Smooth muscle cell (in vitro differentiated cells): ENCODE results near the gene PRDX6. TPM values are rescaled to one million over a fixed set of nuclear protein-coding genes. Genes with fewer than 3 reads are reported as not detected.
A peak's percentile ranks its signal among the peaks of the same experiment; 100 is the strongest.
"Not testable (repeated sequence)": the region's sequence is repeated elsewhere in the genome, so short reads cannot be mapped to it uniquely, and the experiment has no call there.

Experiments used
- DNase-seq: peaks from one replicate; lab custom pipeline; 2025; ENCODE audit not compliant: unreplicated experiment; lab: John Stamatoyannopoulos, UW
- H2AFZ ChIP-seq: fragments of 200-600 bp; sonication (generic); 2 replicates; pipeline ENCODE4 v1.6.0; 2016; ENCODE audit warnings: antibody characterized with exemption, low read depth, mild to moderate bottlenecking
- H3F3A ChIP-seq: fragments of 200-600 bp; sonication (generic); 2 replicates; pipeline ENCODE4 v1.6.0; 2017; ENCODE audit warnings: antibody characterized with exemption, low read depth
- H3K27ac ChIP-seq: fragments of 200-600 bp; sonication (generic); 2 replicates; pipeline ENCODE4 v1.5.1; 2016; ENCODE audit warnings: low read depth, mild to moderate bottlenecking
- H3K27me3 ChIP-seq: fragments of 200-600 bp; sonication (generic); 2 replicates; pipeline ENCODE4 v1.6.1; 2016; ENCODE audit warnings: low read depth, mild to moderate bottlenecking
- H3K36me3 ChIP-seq: fragments of 200-600 bp; sonication (generic); 2 replicates; pipeline ENCODE4 v1.5.1; 2016; ENCODE audit warnings: low read depth
- H3K4me1 ChIP-seq: fragments of 200-600 bp; sonication (generic); 2 replicates; pipeline ENCODE4 v1.5.1; 2016; ENCODE audit warnings: low read depth
- H3K4me2 ChIP-seq: fragments of 200-600 bp; sonication (generic); 2 replicates; pipeline ENCODE4 v1.6.0; 2016; ENCODE audit warnings: mild to moderate bottlenecking
- H3K4me3 ChIP-seq: fragments of 200-600 bp; sonication (generic); 2 replicates; pipeline ENCODE4 v1.5.1; 2016; ENCODE audit warnings: mild to moderate bottlenecking
- H3K79me2 ChIP-seq: fragments of 200-600 bp; sonication (generic); 2 replicates; pipeline ENCODE4 v1.6.0; 2016; ENCODE audit warnings: low read depth, mild to moderate bottlenecking
- H3K9ac ChIP-seq: fragments of 200-600 bp; sonication (generic); 2 replicates; pipeline ENCODE4 v1.6.0; 2016; ENCODE audit warnings: low read depth
- H3K9me3 ChIP-seq: fragments of 200-600 bp; sonication (generic); replicated peaks from 2 replicates; pipeline ENCODE4 v1.5.1; 2016; ENCODE audit warnings: low read depth
- H4K20me1 ChIP-seq: fragments of 200-600 bp; sonication (generic); 2 replicates; pipeline ENCODE4 v1.6.0; 2016; ENCODE audit warnings: low read depth
- WGBS: methylation state at CpG from one replicate; pipeline ENCODE4 v1.1.7; 2016; ENCODE audit warnings: low lambda C conversion rate; 5-methylcytosine and 5-hydroxymethylcytosine counted together
- polyA plus RNA-seq: library from polyadenylated mRNA; unstranded; fragments of >200 nt; fragmentation: Nextera tagmentation; extraction: Ambion mirVana; gene quantifications from 2 replicates; pipeline ENCODE4 v1.2.1, GENCODE V29; 2016
- total RNA-seq: library from RNA; depleted of rRNA; stranded (reverse); fragments of >200 nt; gene quantifications from 2 replicates; pipeline ENCODE4 v1.2.3, GENCODE V29; 2014
- TF ChIP-seq, protein P1 (sequence below): fragments of 200-600 bp; sonication (generic); IDR thresholded peaks from 2 replicates; pipeline ENCODE4 v1.5.1; 2017; ENCODE audit warnings: borderline replicate concordance, mild to moderate bottlenecking, antibody characterized with exemption; ENCODE audit not compliant: insufficient read depth, poor library complexity, severe bottlenecking

PRDX6 gene
- total and polyA plus RNA-seq, 2 experiments from 2014 or later: 484 to 689 TPM

- H3K79me2 ChIP-seq: peaks cover 7% of the 10 kb centered on the region
- H3K27ac ChIP-seq: peak overlapping the region; percentile 63
- TF ChIP-seq, protein P1, sequence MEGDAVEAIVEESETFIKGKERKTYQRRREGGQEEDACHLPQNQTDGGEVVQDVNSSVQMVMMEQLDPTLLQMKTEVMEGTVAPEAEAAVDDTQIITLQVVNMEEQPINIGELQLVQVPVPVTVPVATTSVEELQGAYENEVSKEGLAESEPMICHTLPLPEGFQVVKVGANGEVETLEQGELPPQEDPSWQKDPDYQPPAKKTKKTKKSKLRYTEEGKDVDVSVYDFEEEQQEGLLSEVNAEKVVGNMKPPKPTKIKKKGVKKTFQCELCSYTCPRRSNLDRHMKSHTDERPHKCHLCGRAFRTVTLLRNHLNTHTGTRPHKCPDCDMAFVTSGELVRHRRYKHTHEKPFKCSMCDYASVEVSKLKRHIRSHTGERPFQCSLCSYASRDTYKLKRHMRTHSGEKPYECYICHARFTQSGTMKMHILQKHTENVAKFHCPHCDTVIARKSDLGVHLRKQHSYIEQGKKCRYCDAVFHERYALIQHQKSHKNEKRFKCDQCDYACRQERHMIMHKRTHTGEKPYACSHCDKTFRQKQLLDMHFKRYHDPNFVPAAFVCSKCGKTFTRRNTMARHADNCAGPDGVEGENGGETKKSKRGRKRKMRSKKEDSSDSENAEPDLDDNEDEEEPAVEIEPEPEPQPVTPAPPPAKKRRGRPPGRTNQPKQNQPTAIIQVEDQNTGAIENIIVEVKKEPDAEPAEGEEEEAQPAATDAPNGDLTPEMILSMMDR: no peak
- H3K9ac ChIP-seq: no peak overlapping the region
- H2AFZ ChIP-seq: no peak overlapping the region
- WGBS: 92% methylated on average over 2 of the region's 2 CpGs
- no peak for DNase-seq
- no peaks in the 10 kb centered on the region for H3K4me1 ChIP-seq
- H4K20me1 ChIP-seq: peaks cover 32% of the 10 kb centered on the region
- no peaks in the 10 kb centered on the region for H3K9me3 ChIP-seq
- H3K36me3 ChIP-seq: peaks cover 29% of the 10 kb centered on the region
- peaks cover 13% of the 10 kb centered on the region for H3F3A ChIP-seq
- no peak overlapping the region for H3K4me2 ChIP-seq
- no peak overlapping the region for H3K4me3 ChIP-seq
- no peaks in the 10 kb centered on the region for H3K27me3 ChIP-seq
These were observed 10.9 kb downstream of the PRDX6 start for GRCh38 chr1:173488001-173488400.

- WGBS: 51% methylated on average over 5 of the region's 5 CpGs
- peak overlapping the region; percentile 63 for H3K27ac ChIP-seq
- H3K9ac ChIP-seq: no peak overlapping the region
- H3K79me2 ChIP-seq: no peaks in the 10 kb centered on the region
- peaks cover 27% of the 10 kb centered on the region for H3K36me3 ChIP-seq
- no peaks in the 10 kb centered on the region for H3K9me3 ChIP-seq
- H3K4me2 ChIP-seq: no peak overlapping the region
- DNase-seq: no peak
- no peaks in the 10 kb centered on the region for H3K4me1 ChIP-seq
- no peak overlapping the region for H2AFZ ChIP-seq
- no peak overlapping the region for H3K4me3 ChIP-seq
- no peaks in the 10 kb centered on the region for H3K27me3 ChIP-seq
- H4K20me1 ChIP-seq: peaks cover 23% of the 10 kb centered on the region
- H3F3A ChIP-seq: peaks cover 13% of the 10 kb centered on the region
- TF ChIP-seq, protein P1: no peak
These were observed 12.0 kb downstream of the PRDX6 start for GRCh38 chr1:173489149-173489600.

DNA sequence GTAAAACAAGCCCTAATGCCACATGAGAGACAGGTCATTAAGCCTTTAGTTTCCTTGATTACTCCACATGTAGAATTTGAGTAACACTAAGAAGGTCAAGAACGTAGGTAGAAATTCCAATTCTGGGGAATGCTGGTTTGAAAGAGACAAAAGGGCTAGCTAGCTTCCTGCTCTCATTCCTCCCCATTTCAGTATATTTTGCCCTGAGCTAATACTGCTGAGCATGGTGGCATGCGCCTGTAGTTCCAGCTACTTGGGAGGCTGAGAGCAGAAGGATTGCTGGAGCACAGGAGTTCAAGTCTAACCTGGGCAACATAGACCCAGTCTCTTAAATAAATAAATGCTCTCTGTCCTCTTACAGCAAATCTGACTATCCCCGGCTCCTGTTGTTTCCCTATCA lies 12.8 kb downstream of the PRDX6 start:
- peak overlapping the region; percentile 16 for H3K27ac ChIP-seq
- TF ChIP-seq, protein P1: no peak
- H3K9ac ChIP-seq: no peak overlapping the region
- H3K27me3 ChIP-seq: no peaks in the 10 kb centered on the region
- H3K4me2 ChIP-seq: no peak overlapping the region
- no peak overlapping the region for H3K4me3 ChIP-seq
- H2AFZ ChIP-seq: no peak overlapping the region
- H3K9me3 ChIP-seq: no peaks in the 10 kb centered on the region
- 95% methylated on average over 3 of the region's 3 CpGs for WGBS
- no peaks in the 10 kb centered on the region for H3K79me2 ChIP-seq
- H3K4me1 ChIP-seq: no peaks in the 10 kb centered on the region
- peaks cover 21% of the 10 kb centered on the region for H3K36me3 ChIP-seq
- H4K20me1 ChIP-seq: peaks cover 15% of the 10 kb centered on the region
- H3F3A ChIP-seq: peaks cover 13% of the 10 kb centered on the region
- no peak for DNase-seq

DNA sequence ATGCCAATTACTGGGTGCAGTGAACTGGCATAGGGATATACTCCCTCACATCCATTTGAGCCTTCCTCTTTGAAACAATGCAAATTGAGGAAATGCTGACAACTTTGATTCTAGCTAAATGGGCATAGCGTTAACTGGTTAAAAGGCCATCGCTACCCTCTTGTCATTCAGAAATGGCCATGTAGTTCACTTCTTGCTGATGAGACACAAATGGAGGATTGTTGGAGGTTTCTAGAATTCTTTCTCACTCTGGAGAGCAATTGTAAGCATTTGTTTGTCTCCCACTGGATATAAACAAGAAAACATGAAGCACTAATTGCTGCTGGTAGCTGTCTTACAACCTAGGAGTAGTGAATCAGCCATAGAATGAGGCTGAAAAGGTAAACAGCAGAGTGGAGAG lies 14.4 kb downstream of the PRDX6 start:
- H3K27ac ChIP-seq: no peak overlapping the region
- peaks cover 5% of the 10 kb centered on the region for H3K36me3 ChIP-seq
- H3K79me2 ChIP-seq: no peaks in the 10 kb centered on the region
- no peaks in the 10 kb centered on the region for H3K9me3 ChIP-seq
- no peak overlapping the region for H3K4me2 ChIP-seq
- H3F3A ChIP-seq: peaks cover under 1% of the 10 kb centered on the region
- 99% methylated on average over 2 of the region's 2 CpGs for WGBS
- no peak overlapping the region for H3K4me3 ChIP-seq
- no peaks in the 10 kb centered on the region for H4K20me1 ChIP-seq
- no peak overlapping the region for H2AFZ ChIP-seq
- no peaks in the 10 kb centered on the region for H3K4me1 ChIP-seq
- no peak for DNase-seq
- H3K9ac ChIP-seq: no peak overlapping the region
- H3K27me3 ChIP-seq: no peaks in the 10 kb centered on the region
- TF ChIP-seq, protein P1: no peak

DNA sequence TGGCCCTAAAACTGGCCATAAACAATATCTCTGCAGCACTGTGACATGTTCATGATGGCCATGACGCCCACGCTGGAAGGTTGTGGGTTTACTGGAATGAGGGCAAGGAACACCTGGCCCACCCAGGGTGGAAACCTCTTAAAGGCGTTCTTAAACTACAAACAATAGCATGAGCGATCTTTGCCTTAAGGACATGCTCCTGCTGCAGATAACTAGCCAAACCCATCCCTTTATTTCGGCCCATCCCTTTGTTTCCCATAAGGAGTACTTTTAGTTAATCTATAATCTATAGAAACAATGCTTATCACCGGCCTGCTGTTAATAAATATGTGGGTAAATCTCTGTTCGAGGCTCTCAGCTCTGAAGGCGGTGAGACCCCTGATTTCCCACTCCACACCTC lies 16.0 kb downstream of the PRDX6 start:
- not testable (repeated sequence) for H3K4me1 ChIP-seq, H3K4me2 ChIP-seq, H3K9me3 ChIP-seq, H3K4me3 ChIP-seq, H3K27ac ChIP-seq, H4K20me1 ChIP-seq, H2AFZ ChIP-seq, H3K9ac ChIP-seq, DNase-seq, H3K36me3 ChIP-seq, H3K79me2 ChIP-seq, H3K27me3 ChIP-seq, H3F3A ChIP-seq
- WGBS: 98% methylated on average over 8 of the region's 8 CpGs
